ENCODE measurements around the gene BRF1.

- TF ChIP-seq, protein P1, sequence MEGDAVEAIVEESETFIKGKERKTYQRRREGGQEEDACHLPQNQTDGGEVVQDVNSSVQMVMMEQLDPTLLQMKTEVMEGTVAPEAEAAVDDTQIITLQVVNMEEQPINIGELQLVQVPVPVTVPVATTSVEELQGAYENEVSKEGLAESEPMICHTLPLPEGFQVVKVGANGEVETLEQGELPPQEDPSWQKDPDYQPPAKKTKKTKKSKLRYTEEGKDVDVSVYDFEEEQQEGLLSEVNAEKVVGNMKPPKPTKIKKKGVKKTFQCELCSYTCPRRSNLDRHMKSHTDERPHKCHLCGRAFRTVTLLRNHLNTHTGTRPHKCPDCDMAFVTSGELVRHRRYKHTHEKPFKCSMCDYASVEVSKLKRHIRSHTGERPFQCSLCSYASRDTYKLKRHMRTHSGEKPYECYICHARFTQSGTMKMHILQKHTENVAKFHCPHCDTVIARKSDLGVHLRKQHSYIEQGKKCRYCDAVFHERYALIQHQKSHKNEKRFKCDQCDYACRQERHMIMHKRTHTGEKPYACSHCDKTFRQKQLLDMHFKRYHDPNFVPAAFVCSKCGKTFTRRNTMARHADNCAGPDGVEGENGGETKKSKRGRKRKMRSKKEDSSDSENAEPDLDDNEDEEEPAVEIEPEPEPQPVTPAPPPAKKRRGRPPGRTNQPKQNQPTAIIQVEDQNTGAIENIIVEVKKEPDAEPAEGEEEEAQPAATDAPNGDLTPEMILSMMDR (IDR thresholded peaks at IDR 0.05; ENCODE audit: poor library complexity): no peak
- no peak for TF ChIP-seq EZH2phosphoT487 (IDR thresholded peaks at IDR 0.05; ENCODE audit: low read depth, severe bottlenecking, unreplicated experiment)
Observed at GRCh38 chr14:105257464-105257863, 43.3 kb downstream of the BRF1 start.

Data from hepatocyte (in vitro differentiated cells).